Skeletal muscle tissue (tissue), 4 donors: ENCODE data around the gene CDKAL1. TPM values are rescaled to one million over a fixed set of nuclear protein-coding genes. Genes with fewer than 3 reads are reported as not detected.
"Not testable (repeated sequence)": the region's sequence is repeated elsewhere in the genome, so short reads cannot be mapped to it uniquely, and the experiment has no call there.

Experiments used
- H3K27ac ChIP-seq: one replicate; pipeline ENCODE4 v1.7.0; 2013; ENCODE audit warnings: mild to moderate bottlenecking, low read depth, low read length, inconsistent platforms
- H3K27me3 ChIP-seq, 3 donors: one replicate each; pipeline ENCODE4 v1.7.0; 2013; ENCODE audit warnings: low read length in 3 of 3; ENCODE audit not compliant: control insufficient read depth in 3 of 3, insufficient read depth in 3 of 3
- H3K36me3 ChIP-seq, 3 donors: one replicate each; pipeline ENCODE4 v1.7.0; 2013; ENCODE audit warnings: low read length in 3 of 3; ENCODE audit not compliant: control insufficient read depth in 3 of 3, insufficient read depth in 3 of 3
- H3K4me1 ChIP-seq, 3 donors: one replicate each; pipeline ENCODE4 v1.7.0; 2013; ENCODE audit warnings: low read length in 3 of 3, mild to moderate bottlenecking in 3 of 3; ENCODE audit not compliant: control insufficient read depth in 3 of 3, insufficient read depth in 3 of 3
- H3K4me3 ChIP-seq, 3 donors: one replicate each; pipeline ENCODE4 v1.7.0; 2013; ENCODE audit warnings: low read length in 3 of 3
- H3K9ac ChIP-seq, 3 donors: one replicate each; pipeline ENCODE4 v1.7.0; 2013; ENCODE audit warnings: low read length in 3 of 3, mild to moderate bottlenecking in 3 of 3, moderate library complexity in 2 of 3, low read depth in 1 of 3
- H3K9me3 ChIP-seq, 3 donors: one replicate each; pipeline ENCODE4 v1.7.0; 2013; ENCODE audit warnings: low read length in 3 of 3; ENCODE audit not compliant: control insufficient read depth in 3 of 3
- total RNA-seq: library from RNA; depleted of rRNA; stranded (reverse); fragments of >200 nt; gene quantifications from one replicate; pipeline ENCODE4 v1.2.3, GENCODE V29; 2014
- donor health status: Osteomylitis.

Gene CDKAL1
- total RNA-seq, 1 donor from 2014 or later, result 42.8 TPM

GRCh38 chr6:20525208-20525607, 9.0 kb upstream of the CDKAL1 start:
- H3K9me3 ChIP-seq, H3K27ac ChIP-seq, H3K9ac ChIP-seq, H3K4me3 ChIP-seq, H3K36me3 ChIP-seq, H3K4me1 ChIP-seq, H3K27me3 ChIP-seq: not testable (repeated sequence)

- H3K27ac ChIP-seq, H3K27me3 ChIP-seq, H3K36me3 ChIP-seq, H3K4me3 ChIP-seq, H3K4me1 ChIP-seq, H3K9ac ChIP-seq, H3K9me3 ChIP-seq: not testable (repeated sequence)
Observed at GRCh38 chr6:20529086-20529448, 5.2 kb upstream of the CDKAL1 start.

GRCh38 chr6:20532881-20533280, 1.4 kb upstream of the CDKAL1 start:
- H3K4me3 ChIP-seq, result no peak overlapping the region
- peaks cover 8 to 16% (median 13%) of the 10 kb centered on the region in 3 donors for H3K4me1 ChIP-seq
- no peak overlapping the region for H3K9ac ChIP-seq
- no peaks in the 10 kb centered on the region for H3K9me3 ChIP-seq
- no peaks in the 10 kb centered on the region for H3K27me3 ChIP-seq
- H3K27ac ChIP-seq, result no peak overlapping the region
- peaks cover 0 to 2% (median 0%) of the 10 kb centered on the region in 3 donors for H3K36me3 ChIP-seq

GRCh38 chr6:20533746-20534294, 437 bp upstream of the CDKAL1 start:
- Histone ChIP-seq H3K27ac (peak overlapping the region; percentile 87), H3K4me3 (peak overlapping the region; percentile 95 to 98 (median 96)), H3K36me3 (peaks cover 0 to 3% (median 2%) of the 10 kb centered on the region in 3 donors), H3K9me3 (no peaks in the 10 kb centered on the region), H3K9ac (peak overlapping the region; percentile 84 to 89 (median 85)), H3K4me1 (peaks cover 6 to 14% (median 13%) of the 10 kb centered on the region in 3 donors), H3K27me3 (no peaks in the 10 kb centered on the region)

GRCh38 chr6:20538131-20538662, 3.9 kb downstream of the CDKAL1 start:
- H3K27ac ChIP-seq, result no peak overlapping the region
- H3K9ac ChIP-seq, result no peak overlapping the region
- H3K27me3 ChIP-seq, result no peaks in the 10 kb centered on the region
- peaks cover 0 to 3% (median 2%) of the 10 kb centered on the region in 3 donors for H3K36me3 ChIP-seq
- no peaks in the 10 kb centered on the region for H3K9me3 ChIP-seq
- no peak overlapping the region for H3K4me3 ChIP-seq
- H3K4me1 ChIP-seq, result peaks cover 18 to 33% (median 23%) of the 10 kb centered on the region in 3 donors

GRCh38 chr6:20538907-20539306, 4.7 kb downstream of the CDKAL1 start:
- no peaks in the 10 kb centered on the region for H3K27me3 ChIP-seq
- H3K27ac ChIP-seq, result no peak overlapping the region
- H3K9me3 ChIP-seq, result no peaks in the 10 kb centered on the region
- no peak overlapping the region for H3K9ac ChIP-seq
- H3K4me3 ChIP-seq, result no peak overlapping the region
- H3K36me3 ChIP-seq, result peaks cover 0 to 3% (median 2%) of the 10 kb centered on the region in 3 donors
- peaks cover 18 to 34% (median 23%) of the 10 kb centered on the region in 3 donors for H3K4me1 ChIP-seq

GRCh38 chr6:20539387-20539786, 5.1 kb downstream of the CDKAL1 start:
- Histone ChIP-seq H3K9me3 (no peaks in the 10 kb centered on the region), H3K4me3 (no peak overlapping the region), H3K9ac (no peak overlapping the region), H3K4me1 (peaks cover 18 to 34% (median 23%) of the 10 kb centered on the region in 3 donors), H3K27ac (peak overlapping the region; percentile 83), H3K36me3 (peaks cover 0 to 3% (median 2%) of the 10 kb centered on the region in 3 donors), H3K27me3 (no peaks in the 10 kb centered on the region)

GRCh38 chr6:20540683-20541082, 6.4 kb downstream of the CDKAL1 start:
- peaks cover 14 to 25% (median 15%) of the 10 kb centered on the region in 3 donors for H3K4me1 ChIP-seq
- H3K9ac ChIP-seq, result peak overlapping the region in 1 of 3 donors; percentile 35
- H3K36me3 ChIP-seq, result peaks cover 0 to 6% (median 2%) of the 10 kb centered on the region in 3 donors
- no peaks in the 10 kb centered on the region for H3K9me3 ChIP-seq
- no peaks in the 10 kb centered on the region for H3K27me3 ChIP-seq
- H3K4me3 ChIP-seq, result no peak overlapping the region
- peak overlapping the region; percentile 83 for H3K27ac ChIP-seq

- no peaks in the 10 kb centered on the region for H3K27me3 ChIP-seq
- peaks cover 0 to 8% (median 6%) of the 10 kb centered on the region in 3 donors for H3K36me3 ChIP-seq
- H3K9ac ChIP-seq, result peak overlapping the region in 1 of 3 donors; percentile 48
- H3K4me1 ChIP-seq, result peaks cover 12 to 21% (median 14%) of the 10 kb centered on the region in 3 donors
- H3K9me3 ChIP-seq, result no peaks in the 10 kb centered on the region
- peak overlapping the region; percentile 83 for H3K27ac ChIP-seq
- peak overlapping the region in 2 of 3 donors; percentile 25 to 57 for H3K4me3 ChIP-seq
Observed at GRCh38 chr6:20541382-20541781, 7.1 kb downstream of the CDKAL1 start.

GRCh38 chr6:20542927-20543602, 8.8 kb downstream of the CDKAL1 start:
- no peaks in the 10 kb centered on the region for H3K9me3 ChIP-seq
- peaks cover 10 to 21% (median 12%) of the 10 kb centered on the region in 3 donors for H3K4me1 ChIP-seq
- H3K27ac ChIP-seq, result no peak overlapping the region
- H3K4me3 ChIP-seq, result no peak overlapping the region
- peaks cover 0 to 11% (median 8%) of the 10 kb centered on the region in 3 donors for H3K36me3 ChIP-seq
- H3K9ac ChIP-seq, result no peak overlapping the region
- H3K27me3 ChIP-seq, result no peaks in the 10 kb centered on the region
